ENCODE measurements around the gene ADAM10.

Gene ADAM10

DNA sequence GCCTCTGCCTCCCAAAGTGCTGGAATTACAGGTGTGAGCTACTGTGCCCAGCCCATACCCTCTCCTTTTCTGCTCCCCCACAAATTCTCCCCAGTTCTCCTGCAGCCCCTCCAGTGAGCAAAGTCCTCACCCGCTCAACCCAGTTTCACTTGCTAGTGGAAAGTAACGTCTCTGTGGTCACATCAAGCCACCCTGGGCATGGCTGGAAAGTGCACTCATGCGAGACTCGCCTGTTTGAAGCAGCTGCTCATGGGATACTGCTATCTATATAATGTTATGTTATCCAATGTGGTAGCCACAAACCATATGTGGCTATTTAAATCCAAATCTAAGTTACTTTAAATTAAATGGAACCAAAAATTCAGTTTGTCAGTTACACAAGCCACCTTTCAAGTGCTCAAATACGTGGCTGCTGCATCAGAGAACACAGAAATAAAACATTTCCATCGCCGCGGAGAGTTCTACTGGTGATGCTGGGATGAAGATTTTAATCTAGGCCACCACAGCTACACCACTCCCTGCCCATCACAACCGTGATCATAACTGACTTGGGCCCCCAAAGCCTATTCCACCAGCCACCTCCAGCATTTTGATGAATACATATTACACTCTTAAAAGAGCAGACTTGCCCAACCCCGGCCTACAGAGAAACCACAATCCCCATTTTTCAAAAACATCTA is 198.3 kb downstream of the ADAM10 start:
- DNase-seq (ENCODE audit: low read depth): no peak

DNA sequence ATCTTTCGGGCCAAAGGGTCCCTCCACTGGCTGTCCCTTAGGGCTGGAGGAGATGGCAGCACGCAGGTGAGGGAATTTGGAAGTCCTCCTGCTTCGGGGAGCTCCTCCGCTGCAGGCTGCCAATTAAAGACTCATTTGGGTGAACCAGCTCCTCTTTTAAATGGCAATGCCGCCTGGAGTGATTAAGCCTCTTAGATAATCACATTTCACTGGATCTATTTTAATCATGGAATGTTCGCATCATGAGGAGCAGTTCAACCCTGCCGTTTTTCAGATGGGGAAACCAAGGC is 199.8 kb downstream of the ADAM10 start:
- DNase-seq (ENCODE audit: low read depth): no peak

DNA sequence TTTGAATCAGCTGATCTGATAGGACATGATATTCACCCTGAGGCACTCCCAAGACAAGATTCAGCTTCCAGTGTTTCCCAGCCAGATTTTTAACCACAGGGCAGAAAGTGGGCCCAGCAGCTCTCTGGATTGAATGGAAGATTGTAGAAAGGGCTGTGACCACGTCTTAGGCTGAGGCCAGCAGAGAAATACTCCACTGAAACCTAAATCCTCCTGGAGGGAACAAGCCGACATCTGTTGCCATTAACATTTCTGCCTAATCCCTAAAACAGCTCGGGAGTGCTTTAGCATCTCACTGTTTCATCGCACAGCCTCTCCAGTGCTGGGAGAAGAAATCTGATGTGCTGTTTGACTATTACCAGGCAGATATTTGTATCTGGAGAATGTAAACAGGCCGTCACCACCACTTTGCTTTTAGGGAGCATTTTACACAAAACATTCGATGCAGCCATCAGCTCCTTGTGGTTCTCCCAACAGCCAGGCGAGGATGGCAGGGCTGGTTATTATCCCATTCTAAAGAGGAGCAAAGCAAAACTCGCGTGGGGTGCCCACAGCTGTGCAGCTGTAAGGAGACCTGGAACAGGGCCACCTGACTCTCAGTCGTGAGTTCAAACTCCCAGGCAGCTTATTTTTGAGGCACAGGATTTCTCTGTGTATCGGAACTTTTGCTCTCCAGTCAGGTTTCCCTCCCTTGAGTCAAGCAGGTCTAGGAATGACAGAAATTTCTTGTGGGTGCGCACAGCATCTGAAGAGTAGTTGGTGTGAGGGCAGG is 200.3 kb downstream of the ADAM10 start:
- DNase-seq (ENCODE audit: low read depth): peak; percentile 61

- no peak for DNase-seq (ENCODE audit: low read depth)
Observed at GRCh38 chr15:58548308-58549012, 201.0 kb downstream of the ADAM10 start.

DNA sequence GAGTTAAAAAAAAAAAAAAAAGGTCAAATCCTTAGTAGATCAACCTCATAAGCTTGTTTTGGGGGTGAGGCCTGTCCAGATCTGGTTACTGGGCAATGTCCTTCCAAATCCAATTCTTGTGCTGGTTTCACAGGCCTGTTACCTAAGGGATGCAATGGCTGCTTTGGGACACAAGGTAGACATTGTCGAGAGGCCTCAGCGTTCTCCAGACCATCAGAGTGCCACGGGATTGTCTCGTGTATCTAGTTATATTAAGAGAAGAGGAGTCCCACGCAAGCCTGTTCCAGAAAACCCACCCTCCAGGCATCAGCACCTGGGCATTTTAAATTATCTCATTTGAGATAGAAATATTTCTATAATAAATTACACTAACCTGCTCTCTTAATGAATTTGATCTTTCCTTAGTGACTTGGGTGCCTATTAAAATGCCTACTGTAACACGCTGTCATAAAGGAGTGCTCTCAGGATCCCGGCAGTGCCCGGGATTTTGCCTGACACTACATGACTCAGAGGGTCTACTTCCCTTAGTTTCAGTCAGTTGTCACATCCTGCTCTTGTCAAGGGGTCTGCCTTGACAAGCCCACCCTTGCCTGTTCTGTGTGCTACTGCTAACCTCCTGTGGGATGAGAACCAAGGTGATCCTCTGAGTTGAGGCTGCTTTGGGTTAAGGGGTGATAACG is 201.7 kb downstream of the ADAM10 start:
- DNase-seq (ENCODE audit: low read depth): no peak

GRCh38 chr15:58546635-58547627 is 202.6 kb downstream of the ADAM10 start:
- peak; percentile 96 for DNase-seq (ENCODE audit: low read depth)

DNA sequence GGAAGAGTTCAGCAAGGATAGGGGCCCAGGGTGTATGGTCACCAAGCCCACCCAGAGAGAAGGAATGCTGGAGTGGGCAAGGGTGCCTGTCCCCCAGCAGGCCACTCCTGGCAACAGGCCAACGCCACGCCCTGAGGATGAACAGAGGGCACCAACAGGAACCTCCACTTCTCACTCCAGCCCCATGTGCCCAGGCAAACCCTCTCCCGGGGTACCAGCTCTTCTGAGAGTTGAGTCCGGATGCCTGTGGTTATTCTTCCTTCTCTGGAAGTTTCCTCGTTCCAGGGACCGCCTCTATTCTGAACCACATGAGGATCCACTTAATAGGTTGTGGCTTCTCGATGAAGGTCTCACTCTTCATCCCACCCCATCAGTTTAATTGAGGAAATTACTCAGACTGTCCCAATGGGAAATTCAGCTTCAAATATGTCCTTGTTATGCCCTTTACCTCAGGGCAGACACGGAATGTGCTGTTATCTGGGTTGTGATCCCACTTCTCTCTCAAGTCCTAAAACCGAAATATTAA is 203.4 kb downstream of the ADAM10 start:
- peak; percentile 54 for DNase-seq (ENCODE audit: low read depth)

GRCh38 chr15:58545307-58546065 is 204.0 kb downstream of the ADAM10 start:
- peak; percentile 28 for DNase-seq (ENCODE audit: low read depth)

- no peak for DNase-seq (ENCODE audit: low read depth)
Observed at GRCh38 chr15:58544756-58545155, 204.8 kb downstream of the ADAM10 start.

GRCh38 chr15:58543664-58544335 is 205.7 kb downstream of the ADAM10 start:
- no peak for DNase-seq (ENCODE audit: low read depth)

DNA sequence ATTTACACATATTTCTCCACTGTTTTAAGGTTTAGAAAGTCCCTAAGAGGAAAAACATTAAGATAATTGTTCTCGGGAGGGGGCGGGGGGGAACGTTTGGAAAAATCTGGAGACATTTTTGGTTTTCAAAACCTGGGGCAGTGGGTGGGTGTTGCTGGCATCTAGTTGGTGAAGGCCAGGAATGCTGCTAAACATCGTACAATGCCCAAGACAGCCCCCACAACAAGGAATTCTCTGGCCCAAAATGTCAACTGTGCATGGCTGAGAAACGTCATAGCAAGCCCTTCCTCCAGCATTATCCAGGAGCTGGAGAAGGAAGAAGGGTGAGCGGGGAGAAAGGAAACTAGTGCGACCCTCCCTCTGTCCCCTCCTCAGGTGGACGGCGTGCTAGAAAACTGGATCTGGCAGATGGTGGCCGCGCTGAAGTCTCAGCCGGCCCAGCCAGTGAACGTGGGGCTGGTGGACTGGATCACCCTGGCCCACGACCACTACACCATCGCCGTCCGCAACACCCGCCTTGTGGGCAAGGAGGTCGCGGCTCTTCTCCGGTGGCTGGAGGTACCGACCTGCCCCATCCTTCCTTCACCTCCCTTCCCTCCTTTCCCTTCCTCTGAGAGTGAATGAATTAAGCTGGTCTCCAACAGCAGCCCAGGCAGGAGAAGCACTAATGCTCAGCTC is 208.0 kb downstream of the ADAM10 start:
- DNase-seq (ENCODE audit: low read depth): no peak

DNA sequence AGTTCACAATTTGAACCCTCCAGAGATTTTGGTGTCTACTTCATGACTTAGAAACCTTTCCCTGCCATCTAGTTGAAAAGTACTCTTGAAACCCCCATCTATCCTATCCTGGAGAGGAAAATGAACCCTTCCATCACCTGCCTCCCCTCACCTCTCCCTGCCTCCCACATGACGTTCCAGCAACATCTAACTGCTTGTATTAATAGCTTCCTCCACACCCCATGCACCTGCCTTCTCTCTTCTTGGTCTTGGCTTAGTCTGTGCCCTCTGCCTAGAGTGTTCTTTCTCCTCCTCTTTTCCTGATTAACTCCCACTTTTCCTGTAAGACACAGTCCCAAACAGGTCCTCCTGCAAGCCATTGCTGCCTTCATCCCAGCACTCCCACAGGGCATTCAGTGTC is 210.0 kb downstream of the ADAM10 start:
- no peak for DNase-seq (ENCODE audit: low read depth)

GRCh38 chr15:58538901-58539300 is 210.6 kb downstream of the ADAM10 start:
- no peak for DNase-seq (ENCODE audit: low read depth)

Data from EH (cell line).